ENCODE results near the gene NHLRC2. TPM values are rescaled to one million over a fixed set of nuclear protein-coding genes. Genes with fewer than 3 reads are reported as not detected.
"Not testable (repeated sequence)": the region's sequence is repeated elsewhere in the genome, so short reads cannot be mapped to it uniquely, and the experiment has no call there.

NHLRC2 gene
- total RNA-seq: 22.4 TPM

GRCh38 chr10:113854013-113854760 is at the start of gene NHLRC2, which contains the start of gene DCLRE1A:
Gene NHLRC2, plus strand, starts transcription at chr10:113854661. Its CDS starts 212 bp downstream, at chr10:113854873.
Gene DCLRE1A, minus strand, starts transcription at chr10:113854082. Its CDS starts 900 bp downstream, at chr10:113853182.
- peak; percentile 87 for DNase-seq (ENCODE audit: low spot score)
- ATAC-seq: peak; percentile 82

- no peak for ATAC-seq
- no peak for DNase-seq (ENCODE audit: low spot score)
These were observed 48.0 kb upstream of the NHLRC2 start for GRCh38 chr10:113806503-113806902.

GRCh38 chr10:113808168-113808567 is 46.3 kb upstream of the NHLRC2 start:
- no peak for ATAC-seq

GRCh38 chr10:113814700-113815099 is 39.8 kb upstream of the NHLRC2 start:
- DNase-seq (ENCODE audit: low spot score); ATAC-seq: not testable (repeated sequence)

More at GRCh38 chr10:113808168-113808567, 46.3 kb upstream of the NHLRC2 start:
- no peak for DNase-seq (ENCODE audit: low spot score)

- ATAC-seq (no peak), DNase-seq (ENCODE audit: low spot score) (no peak)
These were observed 34.5 kb upstream of the NHLRC2 start for GRCh38 chr10:113819989-113820388.

GRCh38 chr10:113820507-113820906 is 34.0 kb upstream of the NHLRC2 start:
- no peak for ATAC-seq

GRCh38 chr10:113821306-113821705 is 33.2 kb upstream of the NHLRC2 start:
- not testable (repeated sequence) for DNase-seq (ENCODE audit: low spot score)

More at GRCh38 chr10:113820507-113820906, 34.0 kb upstream of the NHLRC2 start:
- no peak for DNase-seq (ENCODE audit: low spot score)

GRCh38 chr10:113822174-113822573 is 32.3 kb upstream of the NHLRC2 start:
- DNase-seq (ENCODE audit: low spot score) (no peak), ATAC-seq (no peak)

More at GRCh38 chr10:113821306-113821705, 33.2 kb upstream of the NHLRC2 start:
- ATAC-seq: not testable (repeated sequence)

- ATAC-seq (no peak), DNase-seq (ENCODE audit: low spot score) (no peak)
These were observed 31.1 kb upstream of the NHLRC2 start for GRCh38 chr10:113823389-113823788.

GRCh38 chr10:113825791-113826190 is 28.7 kb upstream of the NHLRC2 start:
- DNase-seq (ENCODE audit: low spot score) (no peak), ATAC-seq (no peak)

- not testable (repeated sequence) for DNase-seq (ENCODE audit: low spot score); ATAC-seq
These were observed 25.9 kb upstream of the NHLRC2 start for GRCh38 chr10:113828567-113828966.

GRCh38 chr10:113842171-113842570 is 12.3 kb upstream of the NHLRC2 start:
- ATAC-seq: no peak

GRCh38 chr10:113843972-113844485 is 10.4 kb upstream of the NHLRC2 start:
- ATAC-seq: no peak
- DNase-seq (ENCODE audit: low spot score): no peak

More at GRCh38 chr10:113842171-113842570, 12.3 kb upstream of the NHLRC2 start:
- DNase-seq (ENCODE audit: low spot score): no peak

- DNase-seq (ENCODE audit: low spot score): no peak
- no peak for ATAC-seq
These were observed 8.4 kb upstream of the NHLRC2 start for GRCh38 chr10:113846036-113846435.

GRCh38 chr10:113849140-113849803 is 5.2 kb upstream of the NHLRC2 start:
- no peak for DNase-seq (ENCODE audit: low spot score)
- ATAC-seq: no peak

GRCh38 chr10:113849946-113850345 is 4.5 kb upstream of the NHLRC2 start:
- no peak for ATAC-seq

GRCh38 chr10:113853578-113854012 is 866 bp upstream of the NHLRC2 start:
- no peak for DNase-seq (ENCODE audit: low spot score)
- ATAC-seq: peak; percentile 61

More at GRCh38 chr10:113849946-113850345, 4.5 kb upstream of the NHLRC2 start:
- no peak for DNase-seq (ENCODE audit: low spot score)

- ATAC-seq: peak; percentile 68
- DNase-seq (ENCODE audit: low spot score): peak; percentile 71
These were observed 514 bp downstream of the NHLRC2 start for GRCh38 chr10:113854761-113855588.

- ATAC-seq: no peak
These were observed 2.1 kb downstream of the NHLRC2 start for GRCh38 chr10:113856563-113856962.

GRCh38 chr10:113857210-113857609 is 2.7 kb downstream of the NHLRC2 start:
- DNase-seq (ENCODE audit: low spot score): no peak
- no peak for ATAC-seq

More at GRCh38 chr10:113856563-113856962, 2.1 kb downstream of the NHLRC2 start:
- no peak for DNase-seq (ENCODE audit: low spot score)
